Stimulated activated naive CD8-positive, alpha-beta T cell treated with anti-CD3 and anti-CD28 coated beads, Interleukin-15, Interleukin-2, amounts not matched to agents 100 ng/mL and 50 ng/mL, for 24 hours (primary cell): Measurements from ENCODE around the gene AGAP3.
"Not testable (repeated sequence)": the region's sequence is repeated elsewhere in the genome, so short reads cannot be mapped to it uniquely, and the experiment has no call there.

ENCODE experiments used
- H3K27ac Mint-ChIP-seq: one replicate; pipeline ENCODE4 v1.8.0; 2021; ENCODE audit warnings: mild to moderate bottlenecking, mixed read lengths
- H3K27me3 Mint-ChIP-seq: one replicate; pipeline ENCODE4 v1.8.0; 2021; ENCODE audit warnings: mixed read lengths
- H3K36me3 Mint-ChIP-seq: one replicate; pipeline ENCODE4 v1.8.0; 2021; ENCODE audit warnings: low read depth, mixed read lengths
- H3K4me1 Mint-ChIP-seq: one replicate; pipeline ENCODE4 v1.8.0; 2021; ENCODE audit warnings: low read depth, mixed read lengths
- H3K4me3 Mint-ChIP-seq: one replicate; pipeline ENCODE4 v1.8.0; 2021; ENCODE audit warnings: mild to moderate bottlenecking, mixed read lengths
- H3K9me3 Mint-ChIP-seq: one replicate; pipeline ENCODE4 v1.8.0; 2021; ENCODE audit warnings: mixed read lengths

Gene AGAP3

DNA sequence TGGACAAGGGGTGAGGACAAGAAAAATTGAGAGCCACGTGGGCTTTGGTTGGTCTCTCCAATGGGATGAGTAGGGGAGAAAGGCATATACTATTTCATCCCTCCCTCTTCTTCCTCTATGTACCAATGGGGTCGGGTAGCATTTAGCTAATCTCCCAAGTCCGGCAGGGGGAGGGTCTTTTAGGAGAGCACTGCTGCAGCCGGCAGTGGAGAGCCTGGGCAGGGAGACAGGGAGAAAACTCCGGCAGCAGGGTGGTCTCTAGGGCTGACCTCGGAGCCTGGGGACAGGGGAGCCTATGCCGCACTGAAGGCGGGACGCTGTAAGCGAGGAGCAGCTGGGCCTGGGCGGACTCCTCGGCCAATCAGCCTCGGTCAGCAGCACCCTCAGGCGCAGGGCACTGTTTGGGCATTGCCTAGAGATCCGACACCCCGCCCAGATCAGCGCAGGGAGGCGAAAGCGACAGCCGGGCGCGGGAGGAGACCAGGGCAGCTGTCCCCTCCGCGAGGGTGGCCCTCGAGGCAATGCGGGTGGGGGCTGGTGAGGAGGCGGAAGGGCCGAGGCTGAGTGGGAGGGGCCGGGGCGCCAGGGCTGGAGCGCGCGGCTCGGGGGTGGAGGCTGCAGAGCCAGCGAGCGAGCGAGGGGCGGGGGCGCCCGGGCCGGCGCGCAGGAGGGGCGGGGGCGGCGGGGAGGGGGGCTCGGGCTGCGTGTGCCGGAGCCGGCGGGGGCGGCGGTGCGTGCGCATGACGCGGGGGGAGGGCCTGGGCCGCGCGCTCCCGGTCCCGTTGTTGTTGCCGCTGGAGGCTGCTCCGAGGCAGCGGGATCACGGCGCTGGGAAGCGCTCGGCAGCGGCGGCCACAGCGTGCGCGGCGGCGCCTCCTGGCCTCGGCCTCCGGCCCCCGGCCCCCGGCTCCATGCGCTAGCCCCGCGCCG is at the start of gene AGAP3:
Gene AGAP3 (plus strand): TSS at position 785 of the 930 bp plus-strand sequence. CDS start 267 bp downstream, outside the sequence.
- Mint-ChIP-seq H3K27me3 (peaks cover 16% of the 10 kb centered on the region), H3K9me3 (no peaks in the 10 kb centered on the region), H3K27ac (peak within 1 kb of the TSS; percentile 65), H3K4me1 (peaks cover 49% of the 10 kb centered on the region), H3K36me3 (peaks cover 7% of the 10 kb centered on the region), H3K4me3 (peak within 1 kb of the TSS; percentile 87)

DNA sequence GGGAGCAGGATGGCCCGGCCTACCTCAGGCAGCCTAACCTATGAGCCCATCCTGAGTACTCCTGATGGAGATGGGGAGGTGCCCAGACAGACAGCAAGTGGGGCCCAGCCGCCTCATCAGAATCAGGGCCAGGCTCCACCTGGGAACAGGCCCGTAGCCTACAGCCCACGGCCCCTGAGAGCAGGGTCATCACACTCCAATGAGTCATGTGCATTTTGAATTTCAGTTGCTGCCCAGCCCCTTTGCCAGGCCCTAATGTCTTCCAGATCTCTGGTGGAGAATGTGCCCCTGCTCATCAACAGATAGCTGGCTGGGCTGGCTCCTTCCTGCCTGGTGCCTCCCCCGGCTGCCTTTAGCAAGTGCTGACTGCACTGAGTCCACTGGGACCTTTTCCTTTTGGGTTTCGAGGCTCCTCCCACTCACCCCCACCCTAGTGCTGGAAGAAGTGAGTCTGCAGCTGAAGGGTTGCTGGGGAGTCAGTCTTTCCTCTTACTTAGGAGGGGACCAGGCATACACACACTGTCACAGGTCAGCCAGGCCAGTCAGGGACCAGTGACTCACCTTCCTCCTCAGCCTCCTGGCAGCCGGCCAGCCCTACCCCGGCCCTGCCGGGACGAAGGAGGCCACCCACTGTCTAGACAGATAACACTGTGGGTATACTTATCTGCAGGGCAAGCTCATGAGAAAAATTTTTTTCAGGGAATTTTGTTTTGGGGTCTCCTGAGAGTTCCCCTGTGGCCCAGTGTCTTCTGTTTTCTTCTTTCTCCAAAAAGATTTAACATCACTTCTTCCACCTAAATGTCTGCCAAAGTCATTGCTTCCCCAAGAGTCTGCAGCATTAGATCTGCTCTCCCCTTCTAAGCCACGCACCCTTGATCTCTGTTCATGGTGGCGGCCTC is 47.1 kb upstream of the AGAP3 start:
- Mint-ChIP-seq H3K4me1 (peaks cover 25% of the 10 kb centered on the region), H3K36me3 (no peaks in the 10 kb centered on the region), H3K4me3 (peak overlapping the region; percentile 56), H3K9me3 (no peaks in the 10 kb centered on the region), H3K27ac (peak overlapping the region; percentile 91), H3K27me3 (no peaks in the 10 kb centered on the region)

DNA sequence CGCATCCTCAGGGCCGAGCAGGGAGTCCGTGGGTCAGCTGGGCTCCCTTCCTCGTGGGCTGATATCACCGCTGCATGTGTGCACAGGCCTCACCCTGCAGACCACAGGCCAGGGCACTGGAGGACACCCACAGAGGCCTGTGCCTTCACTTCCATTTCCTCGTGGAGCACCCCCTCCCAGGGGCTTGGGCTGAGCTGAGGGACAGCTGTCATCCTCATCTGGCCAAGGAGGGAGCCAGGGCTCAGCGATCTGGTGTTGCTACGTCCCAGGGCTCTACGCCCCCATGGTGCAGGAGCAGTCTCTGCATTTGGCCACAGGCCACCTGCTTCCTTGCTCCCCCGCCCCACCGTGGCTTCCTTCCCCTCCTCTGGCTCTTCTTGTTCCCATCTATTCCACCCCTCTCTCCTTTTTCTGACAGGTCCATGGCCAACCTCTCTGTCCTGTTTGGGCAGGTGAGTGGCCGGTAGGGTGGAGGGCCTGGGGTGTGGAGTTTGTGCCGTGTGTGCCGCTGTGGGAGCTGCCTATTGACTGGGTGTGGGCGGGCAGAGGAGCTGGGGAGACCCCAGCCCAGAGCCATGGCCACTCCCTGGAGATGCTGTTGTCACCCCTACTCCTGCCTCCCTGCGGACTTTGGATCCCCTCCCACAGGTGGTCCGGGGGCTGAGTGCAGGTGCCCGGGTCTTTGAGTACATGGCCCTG is 46.3 kb upstream of the AGAP3 start:
- Mint-ChIP-seq H3K9me3 (no peaks in the 10 kb centered on the region), H3K4me3 (peak overlapping the region; percentile 56), H3K36me3 (no peaks in the 10 kb centered on the region), H3K4me1 (peaks cover 25% of the 10 kb centered on the region), H3K27me3 (no peaks in the 10 kb centered on the region), H3K27ac (peak overlapping the region; percentile 91)

DNA sequence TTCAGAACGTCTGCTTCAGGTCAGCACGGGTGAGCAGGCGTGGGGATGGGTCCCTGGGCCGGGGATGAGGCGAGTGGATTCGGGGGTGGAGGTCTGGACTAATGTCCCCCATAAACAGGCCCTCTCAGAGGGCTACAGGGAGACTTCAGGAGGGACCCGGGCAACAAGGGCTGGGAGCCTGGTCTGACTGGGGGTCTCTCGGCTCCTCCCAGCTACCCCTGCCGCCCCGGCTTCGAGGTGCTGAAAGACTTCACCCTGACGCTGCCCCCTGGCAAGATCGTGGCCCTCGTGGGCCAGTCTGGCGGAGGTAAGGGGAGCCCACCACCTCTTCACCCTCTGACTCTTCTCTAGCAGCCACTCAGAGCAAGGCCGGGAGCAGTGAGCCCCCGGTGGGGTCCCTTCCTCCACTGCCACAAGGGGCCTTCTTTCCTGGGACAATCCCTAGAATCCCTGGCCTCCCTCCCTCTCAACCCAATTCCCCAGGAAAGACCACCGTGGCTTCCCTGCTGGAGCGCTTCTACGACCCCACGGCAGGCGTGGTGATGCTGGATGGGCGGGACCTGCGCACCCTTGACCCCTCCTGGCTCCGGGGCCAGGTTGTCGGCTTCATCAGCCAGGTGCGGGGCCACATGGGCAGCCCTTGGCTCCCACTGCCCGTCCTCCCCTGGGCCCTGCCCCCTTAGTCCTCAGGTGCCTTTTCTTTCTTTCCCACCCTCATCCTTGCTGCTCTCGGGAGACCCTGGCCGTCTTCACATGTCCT is 45.5 kb upstream of the AGAP3 start:
- Mint-ChIP-seq H3K36me3 (no peaks in the 10 kb centered on the region), H3K27me3 (no peaks in the 10 kb centered on the region), H3K4me3 (no peak overlapping the region), H3K9me3 (no peaks in the 10 kb centered on the region), H3K27ac (no peak overlapping the region), H3K4me1 (peaks cover 25% of the 10 kb centered on the region)

DNA sequence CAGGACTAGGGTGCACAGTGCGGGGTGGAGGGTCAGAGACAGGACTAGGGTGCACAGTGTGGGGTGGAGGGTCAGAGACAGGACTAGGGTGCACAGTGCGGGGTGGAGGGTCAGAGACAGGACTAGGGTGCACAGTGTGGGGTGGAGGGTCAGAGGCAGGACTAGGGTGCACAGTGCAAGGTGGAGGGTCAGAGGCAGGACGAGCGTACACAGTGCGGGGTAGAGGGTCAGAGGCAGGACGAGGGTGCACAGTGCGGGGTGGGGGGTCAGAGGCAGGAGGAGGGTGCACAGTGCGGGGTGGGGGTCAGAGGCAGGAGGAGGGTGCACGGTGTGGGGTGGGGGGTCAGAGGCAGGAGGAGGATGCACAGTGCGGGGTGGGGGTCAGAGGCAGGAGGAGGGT is 42.8 kb upstream of the AGAP3 start:
- not testable (repeated sequence) for H3K27ac Mint-ChIP-seq, H3K9me3 Mint-ChIP-seq, H3K4me3 Mint-ChIP-seq, H3K36me3 Mint-ChIP-seq, H3K27me3 Mint-ChIP-seq
- peaks cover 18% of the 10 kb centered on the region for H3K4me1 Mint-ChIP-seq

DNA sequence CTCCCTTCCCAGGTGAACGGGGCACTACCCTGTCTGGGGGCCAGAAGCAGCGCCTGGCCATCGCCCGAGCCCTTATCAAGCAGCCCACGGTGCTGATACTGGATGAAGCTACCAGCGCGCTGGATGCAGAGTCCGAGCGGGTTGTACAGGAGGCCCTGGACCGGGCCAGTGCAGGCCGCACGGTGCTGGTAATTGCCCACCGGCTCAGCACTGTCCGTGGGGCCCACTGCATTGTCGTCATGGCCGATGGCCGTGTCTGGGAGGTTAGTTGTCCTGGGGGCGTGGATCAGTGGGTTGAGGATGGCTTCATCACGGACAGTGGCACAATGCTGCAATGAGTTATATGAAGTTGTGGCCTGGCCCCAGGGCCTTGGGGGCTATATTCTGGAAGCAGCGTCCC is 42.3 kb upstream of the AGAP3 start:
- Mint-ChIP-seq H3K27ac (no peak overlapping the region), H3K27me3 (no peaks in the 10 kb centered on the region), H3K4me3 (no peak overlapping the region), H3K4me1 (peaks cover 13% of the 10 kb centered on the region), H3K9me3 (no peaks in the 10 kb centered on the region), H3K36me3 (no peaks in the 10 kb centered on the region)

DNA sequence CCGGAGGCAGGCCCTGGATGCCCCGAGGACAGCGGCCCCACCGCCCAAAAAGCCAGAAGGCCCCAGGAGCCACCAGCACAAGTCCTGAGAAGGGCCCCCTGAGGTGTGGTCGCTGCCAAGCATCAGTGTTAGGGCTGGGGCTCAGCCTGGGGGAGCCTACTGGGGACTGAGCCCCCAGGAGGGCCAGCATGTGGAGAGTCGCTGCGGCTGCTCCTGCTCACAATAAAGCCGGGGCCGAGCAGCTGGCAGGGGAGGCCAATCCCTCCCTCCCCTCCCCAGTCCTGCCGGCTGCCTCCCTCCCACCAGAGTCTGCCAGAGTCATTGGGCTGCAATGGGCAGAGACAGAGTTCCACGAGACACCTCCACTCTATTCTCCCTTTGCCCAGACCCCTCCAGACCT is 41.0 kb upstream of the AGAP3 start:
- no peaks in the 10 kb centered on the region for H3K36me3 Mint-ChIP-seq
- H3K4me3 Mint-ChIP-seq: no peak overlapping the region
- no peaks in the 10 kb centered on the region for H3K4me1 Mint-ChIP-seq
- no peaks in the 10 kb centered on the region for H3K9me3 Mint-ChIP-seq
- H3K27ac Mint-ChIP-seq: no peak overlapping the region
- no peaks in the 10 kb centered on the region for H3K27me3 Mint-ChIP-seq

DNA sequence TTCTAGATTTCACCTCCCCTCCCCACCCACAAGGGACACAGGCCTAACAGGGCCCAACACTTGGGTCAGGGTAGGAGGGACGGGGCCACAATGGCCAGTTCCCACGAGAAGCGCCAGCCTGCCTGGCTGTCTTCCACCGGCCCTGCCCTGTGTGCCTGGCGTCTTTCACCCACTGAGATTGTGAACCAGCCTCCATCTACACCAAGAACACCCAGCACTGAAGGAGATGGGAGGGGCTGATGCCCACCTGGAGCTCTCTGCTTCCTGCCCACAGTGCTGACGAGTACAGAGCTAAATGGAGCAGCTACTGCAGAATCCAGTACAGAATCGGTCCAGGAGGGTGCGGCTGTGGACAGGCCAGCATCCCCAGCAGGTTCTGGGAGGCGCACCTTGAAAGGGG is 40.3 kb upstream of the AGAP3 start:
- H3K9me3 Mint-ChIP-seq: no peaks in the 10 kb centered on the region
- no peak overlapping the region for H3K27ac Mint-ChIP-seq
- no peaks in the 10 kb centered on the region for H3K36me3 Mint-ChIP-seq
- H3K27me3 Mint-ChIP-seq: no peaks in the 10 kb centered on the region
- no peak overlapping the region for H3K4me3 Mint-ChIP-seq
- H3K4me1 Mint-ChIP-seq: no peaks in the 10 kb centered on the region

DNA sequence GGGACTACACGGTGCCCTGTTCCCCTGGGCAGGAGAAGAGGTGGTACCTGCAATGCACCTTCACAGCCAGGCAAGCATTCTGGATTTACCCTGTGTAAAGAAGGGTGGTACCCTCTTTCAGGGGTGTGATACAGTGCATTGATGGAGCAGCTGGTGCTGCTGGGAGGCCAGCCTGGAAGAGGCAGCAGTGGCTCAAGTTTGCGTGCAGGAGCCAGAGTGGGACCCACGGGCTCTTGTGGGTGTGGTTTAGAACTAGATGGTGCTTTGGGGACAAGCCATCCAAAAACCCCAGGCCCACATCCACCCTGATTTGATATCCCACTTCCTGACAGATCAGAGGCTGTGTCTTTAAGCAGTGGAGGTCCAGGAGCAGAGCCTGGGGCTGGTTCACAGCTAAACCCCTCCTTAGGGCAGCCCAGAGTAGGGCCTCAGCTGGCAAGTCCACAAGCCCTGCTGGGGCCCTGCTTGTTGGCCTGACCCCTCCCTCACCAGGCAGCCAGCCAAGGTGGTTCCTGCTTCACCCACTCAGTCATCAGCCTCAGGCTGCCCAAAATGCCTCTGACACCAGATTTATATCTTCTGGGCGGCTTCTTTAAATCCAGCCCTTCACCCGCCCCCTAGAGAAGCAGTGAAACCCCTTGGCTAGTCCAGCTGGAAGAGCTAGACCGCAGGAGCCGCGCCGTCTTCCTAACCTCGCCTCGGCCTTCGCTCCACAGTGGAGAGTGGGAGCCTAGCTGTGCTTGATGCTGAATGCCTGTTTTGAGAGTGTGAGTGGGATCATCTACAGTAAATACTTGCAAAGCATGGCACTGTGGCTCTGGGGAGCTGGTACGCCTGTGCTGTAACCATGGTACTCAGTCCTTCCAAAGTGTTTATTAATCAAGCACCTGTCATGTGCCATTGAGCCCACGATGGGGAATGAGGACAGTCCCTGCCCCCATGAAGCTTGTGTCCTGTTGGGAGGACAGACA is 39.4 kb upstream of the AGAP3 start:
- Mint-ChIP-seq H3K27me3 (no peaks in the 10 kb centered on the region), H3K4me3 (no peak overlapping the region), H3K4me1 (no peaks in the 10 kb centered on the region), H3K27ac (no peak overlapping the region), H3K9me3 (no peaks in the 10 kb centered on the region), H3K36me3 (no peaks in the 10 kb centered on the region)

DNA sequence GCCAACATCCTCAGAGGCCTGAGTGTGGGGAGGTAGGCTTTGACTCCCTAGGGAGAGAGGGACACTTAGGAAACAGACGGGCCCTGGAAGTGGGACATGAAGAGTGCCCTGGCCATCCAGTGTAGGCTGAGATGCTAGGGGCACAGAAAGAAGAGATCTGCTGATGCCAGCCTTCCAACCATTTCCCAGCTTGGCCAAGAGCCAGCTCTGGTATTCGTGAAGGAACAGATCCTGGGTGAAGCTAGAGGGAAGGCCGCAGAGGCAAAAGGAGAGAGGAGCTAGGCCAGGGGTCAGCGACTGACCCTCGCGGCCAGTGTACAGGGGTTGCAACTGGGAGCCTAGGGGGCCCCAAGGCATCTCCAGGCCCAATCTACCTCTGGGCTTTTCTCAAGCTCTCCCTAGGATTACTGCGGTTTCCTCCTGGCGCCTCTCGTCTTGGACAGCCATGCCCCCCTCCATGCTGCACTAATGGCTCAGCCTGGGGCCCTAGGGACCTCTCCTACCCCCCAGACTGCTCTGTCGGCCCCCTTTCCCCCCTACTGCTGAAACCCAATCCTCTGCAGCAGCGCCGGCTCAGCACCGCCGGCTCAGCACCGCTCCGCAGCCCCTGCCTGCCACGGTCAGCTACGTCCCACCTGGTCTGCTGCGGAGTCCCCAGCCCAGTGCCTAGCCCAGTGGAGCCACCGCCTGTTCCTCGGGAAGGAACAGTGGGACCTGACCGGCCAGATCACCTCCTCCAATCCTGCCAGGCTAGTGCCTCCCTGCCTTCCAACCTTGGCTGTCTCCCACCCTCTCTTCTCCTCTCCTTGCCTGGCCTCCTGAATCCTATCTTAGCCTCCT is 38.1 kb upstream of the AGAP3 start, which contains the start of gene ASIC3:
Gene ASIC3 (plus strand): TSS at position 556 of the 840 bp plus-strand sequence. CDS start 355 bp downstream, outside the sequence.
- Mint-ChIP-seq H3K27ac (no peak within 1 kb of the TSS), H3K4me1 (no peaks in the 10 kb centered on the region), H3K9me3 (no peaks in the 10 kb centered on the region), H3K4me3 (no peak within 1 kb of the TSS), H3K36me3 (no peaks in the 10 kb centered on the region), H3K27me3 (no peaks in the 10 kb centered on the region)

DNA sequence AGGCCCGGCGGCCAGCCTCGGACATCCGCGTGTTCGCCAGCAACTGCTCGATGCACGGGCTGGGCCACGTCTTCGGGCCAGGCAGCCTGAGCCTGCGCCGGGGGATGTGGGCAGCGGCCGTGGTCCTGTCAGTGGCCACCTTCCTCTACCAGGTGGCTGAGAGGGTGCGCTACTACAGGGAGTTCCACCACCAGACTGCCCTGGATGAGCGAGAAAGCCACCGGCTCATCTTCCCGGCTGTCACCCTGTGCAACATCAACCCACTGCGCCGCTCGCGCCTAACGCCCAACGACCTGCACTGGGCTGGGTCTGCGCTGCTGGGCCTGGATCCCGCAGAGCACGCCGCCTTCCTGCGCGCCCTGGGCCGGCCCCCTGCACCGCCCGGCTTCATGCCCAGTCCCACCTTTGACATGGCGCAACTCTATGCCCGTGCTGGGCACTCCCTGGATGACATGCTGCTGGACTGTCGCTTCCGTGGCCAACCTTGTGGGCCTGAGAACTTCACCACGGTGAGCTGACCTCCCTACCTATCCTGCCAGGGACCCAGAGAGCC is 37.3 kb upstream of the AGAP3 start:
- H3K9me3 Mint-ChIP-seq: no peaks in the 10 kb centered on the region
- H3K27ac Mint-ChIP-seq: no peak overlapping the region
- no peaks in the 10 kb centered on the region for H3K4me1 Mint-ChIP-seq
- H3K36me3 Mint-ChIP-seq: no peaks in the 10 kb centered on the region
- H3K4me3 Mint-ChIP-seq: no peak overlapping the region
- H3K27me3 Mint-ChIP-seq: no peaks in the 10 kb centered on the region

DNA sequence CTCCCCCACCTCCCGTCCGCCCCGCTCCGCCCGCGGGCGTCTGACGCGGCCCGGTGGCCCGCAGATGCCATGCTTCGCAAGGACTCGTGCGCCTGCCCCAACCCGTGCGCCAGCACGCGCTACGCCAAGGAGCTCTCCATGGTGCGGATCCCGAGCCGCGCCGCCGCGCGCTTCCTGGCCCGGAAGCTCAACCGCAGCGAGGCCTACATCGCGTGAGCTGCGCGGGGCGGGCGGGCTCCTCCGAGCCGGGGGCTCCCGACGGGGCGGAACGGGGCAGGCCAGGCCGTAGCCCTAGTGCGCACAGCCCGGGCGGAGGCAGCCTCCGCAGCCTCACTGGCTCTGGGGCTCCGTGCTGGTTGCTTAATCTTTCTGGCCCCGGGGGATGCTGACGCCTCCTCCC is 35.2 kb upstream of the AGAP3 start:
- H3K27me3 Mint-ChIP-seq: no peaks in the 10 kb centered on the region
- no peaks in the 10 kb centered on the region for H3K9me3 Mint-ChIP-seq
- no peak overlapping the region for H3K27ac Mint-ChIP-seq
- no peaks in the 10 kb centered on the region for H3K4me1 Mint-ChIP-seq
- no peak overlapping the region for H3K4me3 Mint-ChIP-seq
- no peaks in the 10 kb centered on the region for H3K36me3 Mint-ChIP-seq
